Measurements from ENCODE around the gene DDHD1.

The DDHD1 gene

DNA sequence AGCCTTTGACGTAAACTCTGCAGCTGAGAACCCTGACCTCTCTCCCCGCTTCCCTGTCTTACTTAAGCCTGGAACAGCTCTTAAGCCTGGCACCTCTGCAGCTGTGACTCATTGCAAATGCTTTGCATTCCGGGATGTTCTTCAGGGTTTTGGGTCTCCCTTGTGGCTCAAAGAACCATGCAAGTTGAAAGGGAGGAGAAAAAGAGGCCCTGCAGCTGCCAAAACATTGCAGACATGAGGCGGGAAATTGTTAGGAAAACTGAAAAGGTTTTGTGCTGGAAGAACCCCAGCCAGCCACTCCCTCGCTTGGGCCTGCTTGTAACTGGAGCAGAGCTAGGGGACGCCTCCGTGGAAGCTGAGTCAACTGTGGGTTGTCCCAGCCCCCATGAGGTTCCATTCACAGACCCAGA is 142.1 kb downstream of the DDHD1 start:
- H3K27me3 Mint-ChIP-seq, result peaks cover 10% of the 10 kb centered on the region
- no peaks in the 10 kb centered on the region for H3K36me3 Mint-ChIP-seq
- H3K27ac Mint-ChIP-seq, result no peak overlapping the region
- H3K4me1 Mint-ChIP-seq, result no peaks in the 10 kb centered on the region
- no peaks in the 10 kb centered on the region for H3K9me3 Mint-ChIP-seq
- H3K4me3 Mint-ChIP-seq, result no peak overlapping the region
- no peak for ATAC-seq

DNA sequence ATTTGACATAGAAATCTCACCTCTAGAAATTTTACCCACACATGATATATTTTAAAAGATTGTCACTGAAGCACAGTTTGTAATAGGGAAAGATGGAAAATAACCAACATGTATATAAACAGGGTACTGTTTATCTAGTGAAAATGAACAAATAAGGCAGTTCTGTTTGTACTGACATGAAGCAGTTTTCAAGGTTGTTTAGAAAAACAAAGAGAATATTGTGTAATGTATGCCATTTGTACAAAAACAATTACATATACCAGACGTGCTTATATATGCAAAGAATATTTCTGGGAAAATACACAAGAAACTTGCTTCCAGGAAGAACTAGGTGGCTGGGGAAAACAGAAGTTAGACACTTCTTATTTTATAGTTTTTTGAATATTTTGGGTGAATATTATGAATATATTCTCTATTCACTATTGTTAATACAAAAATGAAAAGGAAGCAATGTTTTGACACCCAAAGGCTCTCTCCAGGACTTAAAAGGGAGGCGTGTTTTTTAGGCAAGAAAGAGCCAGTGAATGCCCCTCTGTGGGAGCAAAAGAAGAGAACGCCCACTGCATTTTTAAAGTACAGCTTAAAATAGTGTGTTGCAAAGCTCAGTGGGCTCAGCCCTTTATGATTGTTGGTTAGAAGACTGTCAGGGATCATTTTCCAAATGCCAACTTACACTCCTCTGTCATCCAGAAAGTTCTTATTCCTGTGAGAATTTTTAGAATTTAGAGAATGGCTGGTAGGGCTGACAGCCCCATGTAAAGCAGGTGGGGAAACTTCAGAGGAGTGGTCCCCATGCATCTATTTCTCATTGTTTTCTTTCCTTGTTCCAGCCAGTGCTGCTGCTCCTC is 142.7 kb downstream of the DDHD1 start:
- H3K4me3 Mint-ChIP-seq, result no peak overlapping the region

DNA sequence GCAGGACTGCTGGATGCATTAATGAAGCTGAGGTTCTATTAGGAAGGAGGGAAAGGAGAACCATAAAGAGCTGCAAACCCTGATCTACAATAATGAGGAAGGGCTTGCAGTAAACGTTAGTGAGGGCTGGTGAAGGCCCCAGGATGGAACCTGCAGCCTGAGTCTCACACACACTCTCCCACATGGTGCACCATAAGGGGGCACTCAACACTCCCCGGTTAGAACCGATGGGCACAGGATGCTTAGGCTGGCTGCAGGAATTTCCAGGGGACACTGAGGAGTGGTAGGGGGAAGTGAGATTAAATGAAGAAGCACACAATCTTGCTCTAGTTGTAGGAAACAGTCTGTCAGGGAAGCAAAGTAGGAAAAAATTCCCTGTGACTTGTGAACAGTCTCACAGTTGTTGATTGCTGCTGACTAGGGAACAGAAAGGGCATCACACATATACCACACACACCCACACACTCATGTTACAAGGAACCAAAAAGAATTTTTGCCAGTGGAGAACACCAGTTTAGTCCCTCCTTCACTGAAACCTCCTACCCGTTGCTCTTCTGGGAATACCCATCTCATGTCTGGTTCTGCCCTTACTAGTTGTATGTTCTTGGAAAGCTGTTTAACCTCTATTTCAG is 146.1 kb downstream of the DDHD1 start:
- Mint-ChIP-seq H3K4me1 (no peaks in the 10 kb centered on the region), H3K4me3 (no peak overlapping the region), H3K27me3 (no peaks in the 10 kb centered on the region), H3K36me3 (no peaks in the 10 kb centered on the region), H3K27ac (no peak overlapping the region), H3K9me3 (no peaks in the 10 kb centered on the region)
- ATAC-seq, result no peak

More for the DNA sequence above, 142.7 kb downstream of the DDHD1 start:
- no peak for ATAC-seq
- no peaks in the 10 kb centered on the region for H3K36me3 Mint-ChIP-seq
- H3K27me3 Mint-ChIP-seq, result peaks cover 10% of the 10 kb centered on the region
- no peaks in the 10 kb centered on the region for H3K9me3 Mint-ChIP-seq
- no peak overlapping the region for H3K27ac Mint-ChIP-seq
- no peaks in the 10 kb centered on the region for H3K4me1 Mint-ChIP-seq

DNA sequence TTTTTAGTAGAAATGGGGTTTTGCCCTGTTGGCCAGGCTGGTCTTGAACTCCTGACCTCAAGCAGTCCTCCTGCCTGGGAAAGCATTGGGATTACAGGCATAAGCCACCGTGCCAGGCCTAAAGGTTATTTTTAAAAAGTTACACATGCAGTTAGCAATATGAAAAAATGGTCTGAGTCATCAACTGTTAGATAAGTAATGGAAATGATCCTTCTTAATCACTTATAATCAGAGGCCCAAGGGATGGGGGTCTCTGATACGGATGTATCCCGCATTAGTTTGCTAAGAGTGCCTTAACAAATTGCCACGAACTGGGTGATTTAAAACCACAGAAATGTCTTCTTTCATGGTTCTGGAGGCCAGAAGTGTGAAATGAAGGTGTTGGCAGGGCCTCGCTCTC is 148.1 kb downstream of the DDHD1 start:
- Mint-ChIP-seq H3K4me1 (no peaks in the 10 kb centered on the region), H3K27ac (no peak overlapping the region), H3K9me3 (no peaks in the 10 kb centered on the region), H3K36me3 (no peaks in the 10 kb centered on the region), H3K27me3 (no peaks in the 10 kb centered on the region), H3K4me3 (no peak overlapping the region)
- ATAC-seq, result no peak

DNA sequence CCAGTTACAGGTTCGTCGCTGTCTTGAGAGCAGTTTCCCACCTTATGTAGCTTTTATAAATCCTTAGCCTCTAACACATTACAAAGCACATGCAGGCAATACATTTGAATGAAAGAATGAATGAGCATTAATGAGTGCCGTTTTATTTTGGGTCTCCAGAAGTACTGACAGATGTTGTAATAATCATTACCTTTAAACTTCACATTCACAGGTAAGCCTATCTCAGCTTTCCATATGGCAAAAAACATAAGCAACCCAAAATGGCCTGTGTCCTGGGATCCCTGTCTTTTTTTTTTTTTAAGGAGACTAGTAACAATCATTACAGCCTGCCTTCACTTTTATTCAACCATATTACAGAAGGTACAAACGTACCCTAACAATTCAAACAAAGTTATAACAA is 149.3 kb downstream of the DDHD1 start:
- ATAC-seq, result no peak
- Mint-ChIP-seq H3K4me1 (no peaks in the 10 kb centered on the region), H3K9me3 (no peaks in the 10 kb centered on the region), H3K36me3 (no peaks in the 10 kb centered on the region), H3K27me3 (no peaks in the 10 kb centered on the region), H3K27ac (no peak overlapping the region), H3K4me3 (no peak overlapping the region)

DNA sequence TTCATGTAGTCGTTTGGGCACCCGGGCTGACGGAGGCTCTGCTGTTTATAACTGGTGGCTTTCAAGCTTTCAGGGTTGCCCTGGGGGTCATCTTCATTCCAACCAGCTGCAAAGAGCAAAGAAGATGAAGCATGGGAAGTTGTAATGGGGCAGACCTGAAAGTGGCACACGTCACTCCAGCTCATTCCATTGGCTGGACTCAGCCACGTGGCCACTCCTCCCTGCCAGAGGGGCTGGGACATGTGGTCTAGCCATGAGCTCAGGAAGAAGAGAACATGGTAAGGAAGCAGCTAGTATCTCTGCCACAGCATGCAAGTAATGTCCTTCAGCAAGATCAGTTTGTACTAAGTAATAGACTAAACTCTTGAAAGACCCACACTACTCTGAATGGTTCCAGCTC is 150.5 kb downstream of the DDHD1 start:
- Mint-ChIP-seq H3K36me3 (no peaks in the 10 kb centered on the region), H3K9me3 (no peaks in the 10 kb centered on the region), H3K4me1 (no peaks in the 10 kb centered on the region), H3K27ac (no peak overlapping the region), H3K27me3 (peaks cover 10% of the 10 kb centered on the region), H3K4me3 (no peak overlapping the region)
- ATAC-seq, result no peak

DNA sequence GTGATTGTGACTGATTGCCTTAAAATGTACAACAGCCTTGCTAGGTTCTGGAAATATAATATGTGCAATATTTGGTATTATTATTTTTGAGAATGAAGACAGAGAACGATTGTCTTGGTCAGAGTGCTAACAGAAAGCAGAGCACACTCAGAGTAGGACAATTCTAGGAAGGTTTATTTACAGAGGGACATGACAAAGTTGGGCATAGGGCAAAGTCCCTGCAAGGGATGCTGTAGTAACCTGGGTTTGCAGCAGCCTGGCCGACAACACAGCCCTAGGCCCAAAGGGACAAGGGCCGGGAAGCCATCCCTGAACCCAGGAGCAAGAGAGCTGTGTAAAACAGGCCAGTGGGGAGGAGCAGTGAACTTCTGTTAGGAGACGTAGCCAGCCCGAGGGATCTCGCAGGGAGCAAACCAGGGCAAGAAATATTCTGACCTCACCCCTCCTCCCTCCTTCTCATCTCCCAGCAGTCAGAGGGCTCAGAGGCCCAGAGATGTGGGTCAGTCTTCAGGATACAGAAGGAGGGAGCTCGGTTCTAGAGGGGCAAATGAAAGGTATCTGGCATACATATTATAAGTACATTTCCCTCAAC is 151.2 kb downstream of the DDHD1 start:
- ATAC-seq, result peak; percentile 38
- no peak overlapping the region for H3K4me3 Mint-ChIP-seq
- H3K9me3 Mint-ChIP-seq, result no peaks in the 10 kb centered on the region
- H3K4me1 Mint-ChIP-seq, result no peaks in the 10 kb centered on the region
- H3K27me3 Mint-ChIP-seq, result peaks cover 10% of the 10 kb centered on the region
- no peak overlapping the region for H3K27ac Mint-ChIP-seq
- H3K36me3 Mint-ChIP-seq, result no peaks in the 10 kb centered on the region

DNA sequence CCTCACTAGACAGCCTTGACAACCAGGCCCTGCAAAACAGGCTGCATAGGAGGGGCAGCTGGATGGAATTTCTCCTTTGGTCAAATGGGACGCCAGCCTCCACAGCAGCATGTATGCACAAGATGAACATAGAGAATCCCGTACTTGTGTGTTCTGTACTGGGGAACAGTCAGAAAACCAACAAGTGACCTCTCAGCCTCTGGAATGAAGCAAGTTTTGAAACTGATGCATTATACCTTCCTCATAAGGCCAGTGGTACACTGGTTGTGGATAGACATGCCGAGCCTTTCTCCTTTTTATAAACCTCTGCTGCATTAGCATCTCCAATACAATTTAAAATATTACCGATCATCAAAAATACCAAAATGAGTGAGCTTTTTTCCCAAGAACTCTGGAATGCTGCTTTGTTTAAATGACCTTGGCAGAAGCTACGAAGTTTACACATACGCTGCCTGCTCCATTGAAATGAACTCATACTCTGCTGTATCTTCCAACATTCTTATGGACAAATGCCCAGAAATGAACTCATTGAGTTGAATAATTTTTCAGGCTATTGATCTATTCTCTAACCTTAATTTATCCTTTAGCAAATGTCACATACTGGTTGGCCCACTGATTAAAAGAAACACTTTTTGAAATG is 154.6 kb downstream of the DDHD1 start:
- peaks cover 29% of the 10 kb centered on the region for H3K27me3 Mint-ChIP-seq
- H3K27ac Mint-ChIP-seq, result no peak overlapping the region
- H3K4me1 Mint-ChIP-seq, result no peaks in the 10 kb centered on the region
- H3K9me3 Mint-ChIP-seq, result no peaks in the 10 kb centered on the region
- H3K36me3 Mint-ChIP-seq, result no peaks in the 10 kb centered on the region
- ATAC-seq, result no peak
- H3K4me3 Mint-ChIP-seq, result no peak overlapping the region

DNA sequence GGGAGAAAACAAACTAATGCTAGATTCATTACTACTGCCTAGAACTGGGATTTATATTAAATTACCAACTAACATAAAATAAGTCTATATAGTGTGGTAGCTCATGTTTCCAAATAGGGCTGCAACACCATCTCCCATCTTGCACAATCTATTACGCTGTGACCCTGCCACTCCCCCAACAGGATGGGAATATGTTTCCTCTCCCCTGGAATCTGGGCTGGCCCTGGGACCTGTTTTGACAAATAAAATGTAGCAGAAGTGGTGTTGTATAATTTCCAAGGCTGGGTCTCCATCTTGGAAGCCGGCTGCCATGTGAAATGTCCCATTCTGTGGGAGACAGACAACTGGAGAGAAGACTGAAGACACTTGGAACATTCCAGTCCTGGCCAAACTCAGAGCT is 156.6 kb downstream of the DDHD1 start:
- Mint-ChIP-seq H3K36me3 (no peaks in the 10 kb centered on the region), H3K4me3 (no peak overlapping the region), H3K27me3 (peaks cover 42% of the 10 kb centered on the region), H3K27ac (no peak overlapping the region), H3K4me1 (no peaks in the 10 kb centered on the region), H3K9me3 (no peaks in the 10 kb centered on the region)
- ATAC-seq, result no peak

DNA sequence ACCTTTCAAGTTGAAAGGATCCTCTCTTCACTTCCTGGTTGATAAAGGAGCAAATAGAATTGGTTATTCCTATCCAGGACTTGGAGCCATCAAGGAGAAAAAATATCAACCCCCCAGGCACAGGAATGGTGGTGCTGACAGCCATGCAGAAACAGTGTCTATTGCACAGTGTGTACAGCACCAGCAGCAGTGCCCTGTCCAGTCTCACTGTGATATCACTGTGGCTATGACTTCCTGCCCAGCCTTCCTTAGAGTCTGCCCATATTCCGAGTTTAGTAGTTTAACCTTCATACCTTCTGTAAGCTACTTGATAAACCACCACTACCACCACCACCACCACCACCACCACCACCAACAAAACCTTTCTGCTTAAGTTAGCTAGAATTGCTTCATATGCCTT is 157.1 kb downstream of the DDHD1 start:
- H3K27ac Mint-ChIP-seq, result no peak overlapping the region
- no peak for ATAC-seq
- no peaks in the 10 kb centered on the region for H3K4me1 Mint-ChIP-seq
- H3K36me3 Mint-ChIP-seq, result no peaks in the 10 kb centered on the region
- H3K4me3 Mint-ChIP-seq, result no peak overlapping the region
- H3K27me3 Mint-ChIP-seq, result peaks cover 42% of the 10 kb centered on the region
- H3K9me3 Mint-ChIP-seq, result no peaks in the 10 kb centered on the region

DNA sequence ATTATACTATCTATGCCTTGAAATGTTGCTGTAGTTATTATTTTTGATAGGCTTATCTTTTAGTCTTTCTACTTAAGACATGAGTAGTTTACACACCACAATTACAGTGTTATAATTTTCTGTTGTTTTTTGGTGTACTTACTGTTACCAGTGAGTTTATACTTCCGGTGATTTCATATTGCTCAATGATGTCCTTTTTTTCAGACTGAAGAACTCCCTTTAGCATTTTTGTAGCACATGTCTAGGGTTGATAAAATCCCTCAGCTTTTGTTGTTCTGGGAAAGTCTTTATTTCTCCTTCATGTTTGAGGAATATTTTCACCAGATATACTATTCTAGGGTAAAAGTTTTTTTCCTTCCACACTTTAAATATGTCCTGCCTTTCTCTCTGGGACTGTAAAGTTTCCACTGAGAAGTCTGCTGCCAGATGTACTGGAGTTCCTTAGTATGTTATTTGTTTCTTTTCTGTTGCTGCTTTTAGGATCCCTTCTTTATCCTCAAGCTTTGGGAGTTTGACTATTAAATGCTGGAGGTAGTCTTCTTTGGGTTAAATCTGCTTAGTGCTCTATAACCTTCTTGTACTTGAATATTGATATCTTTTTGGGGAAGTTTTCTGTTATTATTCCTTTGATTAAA is 160.8 kb downstream of the DDHD1 start:
- ATAC-seq, result no peak
- Mint-ChIP-seq H3K27ac (no peak overlapping the region), H3K9me3 (no peaks in the 10 kb centered on the region), H3K27me3 (peaks cover 40% of the 10 kb centered on the region), H3K36me3 (no peaks in the 10 kb centered on the region), H3K4me1 (no peaks in the 10 kb centered on the region), H3K4me3 (no peak overlapping the region)

DNA sequence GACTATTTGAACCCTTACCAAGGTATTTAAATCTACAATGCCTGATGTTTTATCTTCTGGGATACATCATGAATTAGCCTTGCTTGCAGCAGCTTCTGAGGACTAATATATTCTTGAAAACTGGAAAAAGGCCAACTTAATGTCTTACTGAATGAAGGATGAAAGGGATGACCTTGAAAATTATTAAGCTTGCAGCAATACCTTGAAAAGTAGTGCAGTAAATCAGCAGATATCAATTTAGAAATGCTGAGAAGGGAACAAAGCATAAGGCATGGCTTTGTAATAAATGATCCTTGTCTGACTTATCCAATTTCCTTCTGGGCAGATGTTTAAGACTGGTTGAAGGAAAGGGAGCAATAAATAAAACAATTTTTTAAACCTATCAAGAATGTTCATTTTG is 165.0 kb downstream of the DDHD1 start:
- Mint-ChIP-seq H3K4me1 (no peaks in the 10 kb centered on the region), H3K27ac (no peak overlapping the region), H3K9me3 (no peaks in the 10 kb centered on the region), H3K27me3 (peaks cover 17% of the 10 kb centered on the region), H3K36me3 (no peaks in the 10 kb centered on the region), H3K4me3 (no peak overlapping the region)
- ATAC-seq, result no peak

DNA sequence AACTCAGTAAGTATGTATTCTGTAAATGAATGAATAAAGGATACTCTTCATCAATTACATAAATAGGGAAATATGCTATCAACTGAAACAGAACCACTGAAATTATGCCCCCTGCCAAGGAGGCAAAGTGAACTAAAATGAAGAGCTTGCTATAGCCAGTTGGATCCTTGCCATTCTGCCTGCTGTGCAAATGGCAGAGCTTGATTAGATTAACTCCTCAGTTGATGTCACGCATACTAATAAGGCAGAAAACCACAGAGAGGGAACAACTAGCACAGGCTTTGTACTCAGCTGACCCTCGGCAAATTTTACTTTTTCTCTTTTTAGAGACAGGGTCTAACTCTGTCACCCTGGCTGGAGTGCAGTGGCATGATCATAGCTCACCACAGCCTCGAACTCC is 165.6 kb downstream of the DDHD1 start:
- Mint-ChIP-seq H3K27me3 (peaks cover 11% of the 10 kb centered on the region), H3K9me3 (no peaks in the 10 kb centered on the region), H3K27ac (no peak overlapping the region), H3K36me3 (no peaks in the 10 kb centered on the region), H3K4me3 (no peak overlapping the region), H3K4me1 (no peaks in the 10 kb centered on the region)
- ATAC-seq, result no peak

DNA sequence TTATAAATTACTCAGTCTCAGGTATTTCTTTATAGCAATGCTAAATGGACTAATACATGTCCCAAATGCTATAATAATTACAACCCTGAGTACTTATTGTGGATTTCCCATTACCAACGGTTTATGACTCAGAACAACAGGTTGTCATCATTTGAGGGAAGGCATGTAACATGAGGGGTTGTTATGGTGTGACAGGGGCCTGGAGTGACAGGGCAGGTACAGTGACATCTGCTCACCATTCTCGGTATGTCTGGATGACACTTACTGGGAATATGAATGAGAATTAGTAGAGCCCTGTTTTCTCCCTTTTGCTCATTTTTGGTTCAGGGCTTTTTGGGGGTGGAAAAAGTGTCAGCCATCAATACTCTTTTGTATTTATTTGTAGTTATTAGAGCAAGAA is 166.1 kb downstream of the DDHD1 start:
- H3K36me3 Mint-ChIP-seq, result no peaks in the 10 kb centered on the region
- H3K9me3 Mint-ChIP-seq, result no peaks in the 10 kb centered on the region
- H3K4me1 Mint-ChIP-seq, result no peaks in the 10 kb centered on the region
- no peak for ATAC-seq
- H3K4me3 Mint-ChIP-seq, result no peak overlapping the region
- peaks cover 8% of the 10 kb centered on the region for H3K27me3 Mint-ChIP-seq
- no peak overlapping the region for H3K27ac Mint-ChIP-seq
